GM12878 (cell line): ENCODE measurements around the gene ITPR2. TPM values are rescaled to one million over a fixed set of nuclear protein-coding genes. Genes with fewer than 3 reads are reported as not detected.

Experiments
- BHLHE40 ChIP-seq, 2 experiments: fragments of 450-650 bp in 1 of 2; IDR thresholded peaks; 2 replicates each; pipeline ENCODE4 v1.6.1; 2011 to 2017; ENCODE audit warnings: low read depth in 2 of 2, borderline replicate concordance in 1 of 2, improper control_type of control experiment in 1 of 2, low read length in 1 of 2, mild to moderate bottlenecking in 1 of 2
- EED ChIP-seq: sonication (generic); IDR thresholded peaks from 2 replicates; pipeline ENCODE4 v1.6.1; 2016; ENCODE audit warnings: antibody characterized with exemption, low read depth
- FOS ChIP-seq: IDR thresholded peaks from 3 replicates; pipeline ENCODE4 v1.6.1; 2011; ENCODE audit warnings: borderline replicate concordance; ENCODE audit not compliant: insufficient read length; ENCODE audit errors: extremely low read depth
- HDAC6 ChIP-seq: fragments of 200-600 bp; sonication (generic); IDR thresholded peaks from one replicate; pipeline ENCODE4 v1.8.0; 2017; ENCODE audit warnings: antibody characterized with exemption; ENCODE audit not compliant: unreplicated experiment
- IKZF2 ChIP-seq, 2 experiments: fragments of 450-650 bp; IDR thresholded peaks; 2 replicates each; pipeline ENCODE4 v1.6.1; 2017; ENCODE audit warnings: mild to moderate bottlenecking in 2 of 2, moderate library complexity in 2 of 2
- IRF4 ChIP-seq: IDR thresholded peaks from 2 replicates; pipeline ENCODE4 v1.6.1; 2011; ENCODE audit warnings: low read depth, low read length
- KLF5 ChIP-seq: fragments of 450-650 bp; IDR thresholded peaks from 2 replicates; pipeline ENCODE4 v1.6.1; 2014; ENCODE audit warnings: mild to moderate bottlenecking; ENCODE audit not compliant: partially characterized antibody
- MTA3 ChIP-seq: IDR thresholded peaks from 2 replicates; pipeline ENCODE4 v1.6.1; 2012; ENCODE audit warnings: low read length, inconsistent platforms, borderline replicate concordance
- NR2C2 ChIP-seq: IDR thresholded peaks from 2 replicates; pipeline ENCODE4 v1.6.1; 2011; ENCODE audit warnings: borderline replicate concordance, low read depth; ENCODE audit not compliant: control insufficient read depth, insufficient read length
- NR2F1 ChIP-seq: fragments of 450-650 bp; conservative IDR thresholded peaks from 2 replicates; pipeline ENCODE4 v1.6.1; 2017; ENCODE audit warnings: mild to moderate bottlenecking
- PAX8 ChIP-seq: fragments of 450-650 bp; IDR thresholded peaks from 2 replicates; pipeline ENCODE4 v1.6.1; 2017; ENCODE audit warnings: mild to moderate bottlenecking, moderate library complexity
- POLR2AphosphoS2 ChIP-seq: IDR thresholded peaks from 2 replicates; pipeline ENCODE4 v1.6.1; 2011; ENCODE audit warnings: low read depth, mild to moderate bottlenecking, low read length, improper control_type of control experiment, moderate library complexity
- RUNX3 ChIP-seq: IDR thresholded peaks from 2 replicates; pipeline ENCODE4 v1.6.1; 2012; ENCODE audit warnings: low read length, inconsistent platforms
- SMAD5 ChIP-seq: IDR thresholded peaks from 2 replicates; pipeline ENCODE4 v1.6.1; 2016; ENCODE audit warnings: antibody characterized with exemption, low read depth
- SP1 ChIP-seq: IDR thresholded peaks from one replicate; pipeline ENCODE4 v1.6.1; 2011; ENCODE audit warnings: low read depth, low read length
- SUPT20H ChIP-seq: IDR thresholded peaks from 2 replicates; pipeline ENCODE4 v1.6.1; 2011; ENCODE audit warnings: low read depth, mild to moderate bottlenecking, low read length, moderate library complexity, borderline replicate concordance; ENCODE audit not compliant: control insufficient read depth
- TAF1 ChIP-seq: IDR thresholded peaks from 2 replicates; pipeline ENCODE4 v1.6.1; 2011; ENCODE audit warnings: mild to moderate bottlenecking, low read depth, low read length, borderline replicate concordance
- YY1 ChIP-seq: IDR thresholded peaks from 2 replicates; pipeline ENCODE4 v1.6.1; 2011; ENCODE audit warnings: low read depth, mild to moderate bottlenecking, low read length
- ZNF207 ChIP-seq: fragments of 450-650 bp; IDR thresholded peaks from 2 replicates; pipeline ENCODE4 v1.6.1; 2014; ENCODE audit warnings: antibody characterized with exemption, mild to moderate bottlenecking, borderline replicate concordance
- ZNF24 ChIP-seq: fragments of 450-650 bp; IDR thresholded peaks from 2 replicates; pipeline ENCODE4 v1.6.1; 2017; ENCODE audit warnings: antibody characterized with exemption, mild to moderate bottlenecking
- ZNF622 ChIP-seq: fragments of 450-650 bp; IDR thresholded peaks from 2 replicates; pipeline ENCODE4 v1.6.1; 2017; ENCODE audit warnings: mild to moderate bottlenecking, inconsistent platforms
- polyA plus RNA-seq, 11 experiments: library from polyadenylated mRNA; depleted of rRNA in 4 of 11; unstranded in 6 of 11; stranded (reverse) in 5 of 11; fragments of >200 nt; fragmentation: Nextera tagmentation in 4 of 11; fragmentation: Illumina TruSeq in 1 of 11; extraction: Ambion mirVana in 4 of 11; extraction: Trizol in 1 of 11; gene quantifications; 1 replicate in 1 of 11; 2 replicates in 10 of 11; pipeline versions ENCODE4 v1.2.1 to v1.2.3, GENCODE V29; 2011 to 2016; ENCODE audit warnings: inconsistent platforms in 2 of 11, missing spikeins in 2 of 11, low read depth in 1 of 11
- total RNA-seq, 4 experiments: library from RNA; depleted of rRNA in 3 of 4; stranded (reverse); fragments of >200 nt in 3 of 4; fragmentation: Illumina TruSeq in 1 of 4; extraction: Trizol in 1 of 4; gene quantifications; 2 replicates each; pipeline versions ENCODE4 v1.2.1 to v1.2.3, GENCODE V29; 2013 to 2021
- TF ChIP-seq, protein P1 (sequence below), 3 experiments: IDR thresholded peaks in 2 of 3; conservative IDR thresholded peaks in 1 of 3; 2 replicates each; pipeline ENCODE4 v1.5.1; 2011; ENCODE audit warnings: low read depth in 3 of 3, low read length in 3 of 3, mild to moderate bottlenecking in 3 of 3, control low read depth in 2 of 3, moderate library complexity in 2 of 3, inconsistent platforms in 1 of 3, mixed read lengths in 1 of 3; ENCODE audit not compliant: control insufficient read depth in 2 of 3, insufficient read depth in 1 of 3; ENCODE audit errors: extremely low read depth in 1 of 3
- TF ChIP-seq, protein P2 (sequence below): fragments of 150-350 bp; IDR thresholded peaks from 2 replicates; pipeline ENCODE4 v1.6.1; 2016; ENCODE audit warnings: low read depth, low read length
- TF ChIP-seq, protein P3 (sequence below): IDR thresholded peaks from 2 replicates; pipeline ENCODE4 v1.6.1; 2012; ENCODE audit warnings: low read depth, low read length, improper control_type of control experiment
- TF ChIP-seq, protein P4 (sequence below): IDR thresholded peaks from 2 replicates; pipeline ENCODE4 v1.6.1; 2011; ENCODE audit warnings: low read depth, mild to moderate bottlenecking, low read length, moderate library complexity, borderline replicate concordance; ENCODE audit errors: extremely low read depth
- TF ChIP-seq, protein P5 (sequence below): IDR thresholded peaks from 2 replicates; pipeline ENCODE4 v1.6.1; 2012; ENCODE audit warnings: low read depth, low read length, improper control_type of control experiment

Gene ITPR2
- total and polyA plus RNA-seq, 10 of the 15 experiments (the other 5 are each of a cell fraction or from before 2014, with no cell fraction given): 7.5 to 76.2 (median 47.1) TPM

DNA sequence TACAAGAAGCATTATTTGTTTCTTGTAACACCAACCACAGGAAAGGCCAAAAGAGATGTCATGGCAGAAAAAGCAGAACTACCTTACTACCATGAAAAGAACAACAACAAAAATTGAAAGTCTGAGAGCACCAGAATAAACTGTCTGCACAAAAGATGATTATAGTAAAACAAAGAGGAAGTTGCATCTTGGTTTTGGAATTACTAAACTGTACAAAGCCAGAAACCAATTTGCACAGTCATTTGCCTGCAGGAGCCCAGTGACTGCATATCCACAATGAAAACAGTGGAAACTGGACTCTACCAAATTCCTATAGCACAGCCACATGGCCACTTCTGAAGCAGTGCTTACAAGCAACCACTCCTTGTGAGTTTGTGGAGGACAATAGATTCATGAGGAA is 361.4 kb downstream of the ITPR2 start (continued):
- TF ChIP-seq, protein P1, sequence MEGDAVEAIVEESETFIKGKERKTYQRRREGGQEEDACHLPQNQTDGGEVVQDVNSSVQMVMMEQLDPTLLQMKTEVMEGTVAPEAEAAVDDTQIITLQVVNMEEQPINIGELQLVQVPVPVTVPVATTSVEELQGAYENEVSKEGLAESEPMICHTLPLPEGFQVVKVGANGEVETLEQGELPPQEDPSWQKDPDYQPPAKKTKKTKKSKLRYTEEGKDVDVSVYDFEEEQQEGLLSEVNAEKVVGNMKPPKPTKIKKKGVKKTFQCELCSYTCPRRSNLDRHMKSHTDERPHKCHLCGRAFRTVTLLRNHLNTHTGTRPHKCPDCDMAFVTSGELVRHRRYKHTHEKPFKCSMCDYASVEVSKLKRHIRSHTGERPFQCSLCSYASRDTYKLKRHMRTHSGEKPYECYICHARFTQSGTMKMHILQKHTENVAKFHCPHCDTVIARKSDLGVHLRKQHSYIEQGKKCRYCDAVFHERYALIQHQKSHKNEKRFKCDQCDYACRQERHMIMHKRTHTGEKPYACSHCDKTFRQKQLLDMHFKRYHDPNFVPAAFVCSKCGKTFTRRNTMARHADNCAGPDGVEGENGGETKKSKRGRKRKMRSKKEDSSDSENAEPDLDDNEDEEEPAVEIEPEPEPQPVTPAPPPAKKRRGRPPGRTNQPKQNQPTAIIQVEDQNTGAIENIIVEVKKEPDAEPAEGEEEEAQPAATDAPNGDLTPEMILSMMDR (IDR thresholded peaks at IDR 0.05 in 2 of 3, conservative IDR thresholded peaks at IDR 0.05 in 1 of 3; ENCODE audit: control insufficient read depth in 2 of 3, extremely low read depth in 1 of 3, insufficient read depth in 1 of 3, low read depth in 3 of 3, low read length in 3 of 3): peak in 1 of 3 experiments; percentile 21; a peak in 1 of 6 replicates
- TF ChIP-seq MTA3 (peak; percentile 87), SP1 (peak; percentile 18), SUPT20H (no peak), SMAD5 (no peak), KLF5 (no peak), BHLHE40 (IDR thresholded peaks at IDR 0.05; ENCODE audit: borderline replicate concordance in 1 of 2, low read depth in 2 of 2, low read length in 1 of 2) (peak; percentile 80 to 84), ZNF207 (no peak), TAF1 (no peak), YY1 (no peak; the same call in 1 of the 2 replicates), IRF4 (peak; percentile 91), FOS (no peak), NR2C2 (no peak), ZNF24 (no peak), POLR2AphosphoS2 (no peak), RUNX3 (peak; percentile 94), HDAC6 (no peak), IKZF2 (IDR thresholded peaks at IDR 0.05) (peak; percentile 75 to 88), NR2F1 (peak; percentile 79), PAX8 (no peak), EED (peak; percentile 81), ZNF622 (no peak)
- TF ChIP-seq, protein P2, sequence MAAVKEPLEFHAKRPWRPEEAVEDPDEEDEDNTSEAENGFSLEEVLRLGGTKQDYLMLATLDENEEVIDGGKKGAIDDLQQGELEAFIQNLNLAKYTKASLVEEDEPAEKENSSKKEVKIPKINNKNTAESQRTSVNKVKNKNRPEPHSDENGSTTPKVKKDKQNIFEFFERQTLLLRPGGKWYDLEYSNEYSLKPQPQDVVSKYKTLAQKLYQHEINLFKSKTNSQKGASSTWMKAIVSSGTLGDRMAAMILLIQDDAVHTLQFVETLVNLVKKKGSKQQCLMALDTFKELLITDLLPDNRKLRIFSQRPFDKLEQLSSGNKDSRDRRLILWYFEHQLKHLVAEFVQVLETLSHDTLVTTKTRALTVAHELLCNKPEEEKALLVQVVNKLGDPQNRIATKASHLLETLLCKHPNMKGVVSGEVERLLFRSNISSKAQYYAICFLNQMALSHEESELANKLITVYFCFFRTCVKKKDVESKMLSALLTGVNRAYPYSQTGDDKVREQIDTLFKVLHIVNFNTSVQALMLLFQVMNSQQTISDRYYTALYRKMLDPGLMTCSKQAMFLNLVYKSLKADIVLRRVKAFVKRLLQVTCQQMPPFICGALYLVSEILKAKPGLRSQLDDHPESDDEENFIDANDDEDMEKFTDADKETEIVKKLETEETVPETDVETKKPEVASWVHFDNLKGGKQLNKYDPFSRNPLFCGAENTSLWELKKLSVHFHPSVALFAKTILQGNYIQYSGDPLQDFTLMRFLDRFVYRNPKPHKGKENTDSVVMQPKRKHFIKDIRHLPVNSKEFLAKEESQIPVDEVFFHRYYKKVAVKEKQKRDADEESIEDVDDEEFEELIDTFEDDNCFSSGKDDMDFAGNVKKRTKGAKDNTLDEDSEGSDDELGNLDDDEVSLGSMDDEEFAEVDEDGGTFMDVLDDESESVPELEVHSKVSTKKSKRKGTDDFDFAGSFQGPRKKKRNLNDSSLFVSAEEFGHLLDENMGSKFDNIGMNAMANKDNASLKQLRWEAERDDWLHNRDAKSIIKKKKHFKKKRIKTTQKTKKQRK: no peak
- TF ChIP-seq, protein P3, sequence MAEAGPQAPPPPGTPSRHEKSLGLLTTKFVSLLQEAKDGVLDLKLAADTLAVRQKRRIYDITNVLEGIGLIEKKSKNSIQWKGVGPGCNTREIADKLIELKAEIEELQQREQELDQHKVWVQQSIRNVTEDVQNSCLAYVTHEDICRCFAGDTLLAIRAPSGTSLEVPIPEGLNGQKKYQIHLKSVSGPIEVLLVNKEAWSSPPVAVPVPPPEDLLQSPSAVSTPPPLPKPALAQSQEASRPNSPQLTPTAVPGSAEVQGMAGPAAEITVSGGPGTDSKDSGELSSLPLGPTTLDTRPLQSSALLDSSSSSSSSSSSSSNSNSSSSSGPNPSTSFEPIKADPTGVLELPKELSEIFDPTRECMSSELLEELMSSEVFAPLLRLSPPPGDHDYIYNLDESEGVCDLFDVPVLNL: no peak
- TF ChIP-seq, protein P4, sequence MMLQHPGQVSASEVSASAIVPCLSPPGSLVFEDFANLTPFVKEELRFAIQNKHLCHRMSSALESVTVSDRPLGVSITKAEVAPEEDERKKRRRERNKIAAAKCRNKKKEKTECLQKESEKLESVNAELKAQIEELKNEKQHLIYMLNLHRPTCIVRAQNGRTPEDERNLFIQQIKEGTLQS: no peak
- TF ChIP-seq, protein P5, sequence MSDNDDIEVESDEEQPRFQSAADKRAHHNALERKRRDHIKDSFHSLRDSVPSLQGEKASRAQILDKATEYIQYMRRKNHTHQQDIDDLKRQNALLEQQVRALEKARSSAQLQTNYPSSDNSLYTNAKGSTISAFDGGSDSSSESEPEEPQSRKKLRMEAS: no peak
